WTC11 (cell line): Measurements from ENCODE around the gene TTC4.

Experiments
- ATF1 ChIP-seq: sonication (generic); formaldehyde crosslinking; IDR thresholded peaks from 2 replicates; pipeline ENCODE4 v1.8.1; 2023; ENCODE audit warnings: mild to moderate bottlenecking, moderate library complexity, missing genetic modification reagents
- CREB1 ChIP-seq: sonication (generic); formaldehyde crosslinking; IDR thresholded peaks from 2 replicates; pipeline ENCODE4 v1.8.0; 2023; ENCODE audit warnings: mild to moderate bottlenecking, missing genetic modification reagents
- PRDM15 ChIP-seq: sonication (generic); formaldehyde crosslinking; IDR thresholded peaks from 2 replicates; pipeline ENCODE4 v1.8.0; 2022; ENCODE audit warnings: missing genetic modification reagents
- ZNF671 ChIP-seq: fragments of 250-450 bp; sonication (Bioruptor Pico); IDR thresholded peaks from 2 replicates; pipeline ENCODE4 v1.8.0; 2021; ENCODE audit warnings: mild to moderate bottlenecking
- TF ChIP-seq, protein P1 (sequence below): fragments of 200-600 bp; IDR thresholded peaks from 2 replicates; pipeline ENCODE4 v1.8.0; 2022; ENCODE audit warnings: antibody characterized with exemption

DNA sequence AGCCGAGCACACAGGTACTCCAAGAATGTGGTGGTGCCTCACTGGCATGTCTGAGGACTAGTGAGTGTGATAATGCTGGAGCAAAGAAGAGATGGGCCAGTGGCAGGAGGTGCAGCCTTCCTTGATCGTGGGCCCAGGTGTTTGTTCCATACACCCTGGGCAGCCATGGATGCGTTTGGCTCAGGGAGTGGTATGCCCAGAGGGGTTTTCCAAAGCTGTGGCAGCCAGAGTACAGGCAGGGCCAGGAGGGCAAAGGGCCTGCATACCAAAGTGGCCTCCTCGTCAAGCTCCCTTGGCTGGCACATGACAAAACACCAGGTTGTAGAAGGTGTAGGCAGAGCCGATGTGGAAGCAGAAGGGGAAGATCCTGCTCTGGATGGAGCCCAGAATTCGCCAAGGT is 29.6 kb downstream of the TTC4 start:
- TF ChIP-seq PRDM15 (CRISPR knock-in tag) (no peak), CREB1 (CRISPR knock-in tag) (no peak), ATF1 (no peak), ZNF671 (CRISPR knock-in tag) (no peak)
- TF ChIP-seq, protein P1, sequence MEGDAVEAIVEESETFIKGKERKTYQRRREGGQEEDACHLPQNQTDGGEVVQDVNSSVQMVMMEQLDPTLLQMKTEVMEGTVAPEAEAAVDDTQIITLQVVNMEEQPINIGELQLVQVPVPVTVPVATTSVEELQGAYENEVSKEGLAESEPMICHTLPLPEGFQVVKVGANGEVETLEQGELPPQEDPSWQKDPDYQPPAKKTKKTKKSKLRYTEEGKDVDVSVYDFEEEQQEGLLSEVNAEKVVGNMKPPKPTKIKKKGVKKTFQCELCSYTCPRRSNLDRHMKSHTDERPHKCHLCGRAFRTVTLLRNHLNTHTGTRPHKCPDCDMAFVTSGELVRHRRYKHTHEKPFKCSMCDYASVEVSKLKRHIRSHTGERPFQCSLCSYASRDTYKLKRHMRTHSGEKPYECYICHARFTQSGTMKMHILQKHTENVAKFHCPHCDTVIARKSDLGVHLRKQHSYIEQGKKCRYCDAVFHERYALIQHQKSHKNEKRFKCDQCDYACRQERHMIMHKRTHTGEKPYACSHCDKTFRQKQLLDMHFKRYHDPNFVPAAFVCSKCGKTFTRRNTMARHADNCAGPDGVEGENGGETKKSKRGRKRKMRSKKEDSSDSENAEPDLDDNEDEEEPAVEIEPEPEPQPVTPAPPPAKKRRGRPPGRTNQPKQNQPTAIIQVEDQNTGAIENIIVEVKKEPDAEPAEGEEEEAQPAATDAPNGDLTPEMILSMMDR, result no peak
